Suppressor macrophage treated with lipopolysaccharide for 4 hours (primary cell): ENCODE results near the gene PBLD.

Experiments
- DNase-seq: peaks from one replicate; pipeline ENCODE4 v3.0.0-alpha.2; 2020

Gene PBLD

GRCh38 chr10:68332259-68333057 lies at the start of gene PBLD:
Gene PBLD (minus strand): TSS chr10:68332928. CDS start chr10:68306844, 26,084 bp downstream.
- DNase-seq: peak; percentile 69

GRCh38 chr10:68371604-68372003 lies 38.9 kb upstream of the PBLD start:
- DNase-seq: no peak

- no peak for DNase-seq
Measured at GRCh38 chr10:68367121-68367520, 34.4 kb upstream of the PBLD start.

DNA sequence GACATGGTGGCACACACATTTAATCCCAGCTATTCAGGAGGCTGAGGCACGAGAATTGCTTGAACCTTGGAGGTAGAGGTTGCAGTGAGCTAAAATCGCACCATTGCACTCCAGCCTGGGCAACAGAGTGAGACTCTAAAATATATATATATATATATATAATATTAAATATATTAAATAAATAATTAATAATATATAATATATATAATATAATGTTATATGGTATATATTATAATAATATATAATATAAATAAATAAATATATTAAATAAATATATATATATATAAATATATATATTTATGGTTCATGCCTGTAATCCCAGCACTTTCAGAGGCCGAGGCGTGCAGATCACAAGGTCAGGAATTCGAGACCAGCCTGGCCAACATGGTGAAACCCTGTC lies 33.9 kb upstream of the PBLD start:
- no peak for DNase-seq

DNA sequence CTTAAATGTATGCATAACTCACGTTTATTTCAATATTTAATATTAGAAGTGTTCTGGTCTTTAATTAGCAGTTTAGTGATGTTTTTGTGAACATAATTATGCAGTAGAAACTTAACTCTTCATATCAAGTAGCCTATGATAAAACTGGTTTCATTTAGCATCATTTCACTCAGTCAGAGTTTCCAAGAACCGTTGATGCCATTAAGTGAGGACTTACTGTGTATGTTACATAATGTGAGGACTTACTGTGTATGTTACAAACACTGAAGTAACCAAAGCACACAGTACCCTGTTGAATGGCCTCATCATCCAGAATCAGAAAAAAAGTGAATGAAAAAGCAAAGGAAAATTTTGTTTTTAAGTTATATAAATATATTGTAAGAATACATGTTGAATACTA lies 32.9 kb upstream of the PBLD start:
- DNase-seq: no peak

DNA sequence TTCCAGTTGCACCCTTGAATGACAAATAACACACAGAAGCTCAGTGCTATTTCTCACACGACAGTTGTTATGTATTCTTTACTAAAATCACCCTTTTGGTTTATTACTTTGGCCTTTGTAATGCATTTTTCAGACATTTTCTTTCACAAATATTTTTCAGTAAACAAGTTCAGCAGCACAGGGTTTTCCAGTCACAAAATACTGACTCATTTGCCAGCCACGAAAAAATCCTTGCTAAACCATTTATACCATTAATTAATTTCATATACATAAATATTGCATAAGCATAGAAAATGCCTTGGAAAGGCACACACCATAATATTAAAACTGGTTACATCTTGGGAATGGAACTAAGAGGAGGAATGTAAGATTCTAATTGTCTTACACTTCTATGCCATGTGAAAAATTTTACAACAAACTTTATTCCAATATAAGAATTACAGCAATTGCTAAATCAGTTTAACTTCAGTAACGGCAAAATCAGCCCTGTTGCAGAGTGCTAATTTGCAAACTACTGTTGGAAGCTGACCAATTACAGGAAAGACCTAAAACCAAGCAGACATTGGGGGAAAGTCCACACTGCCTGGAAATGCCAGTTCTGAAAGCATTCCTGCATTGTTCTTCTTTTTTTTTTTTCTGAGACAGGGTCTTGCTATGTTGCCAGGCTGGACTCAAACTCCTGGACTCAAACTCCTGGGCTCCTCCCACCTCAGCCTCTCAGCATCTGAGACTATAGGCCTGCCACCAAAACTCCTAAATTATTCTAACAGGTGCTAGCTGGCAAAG lies 31.6 kb upstream of the PBLD start:
- no peak for DNase-seq

GRCh38 chr10:68362590-68362989 lies 29.9 kb upstream of the PBLD start:
- DNase-seq: no peak

- DNase-seq: no peak
Measured at GRCh38 chr10:68359189-68359588, 26.5 kb upstream of the PBLD start.

- no peak for DNase-seq
Measured at GRCh38 chr10:68353537-68353936, 20.8 kb upstream of the PBLD start.

- DNase-seq: peak; percentile 50
Measured at GRCh38 chr10:68348265-68348741, 15.6 kb upstream of the PBLD start.

GRCh38 chr10:68346774-68347173 lies 14.0 kb upstream of the PBLD start:
- DNase-seq: no peak

GRCh38 chr10:68345621-68346020 lies 12.9 kb upstream of the PBLD start:
- DNase-seq: no peak

- DNase-seq: no peak
Measured at GRCh38 chr10:68342909-68343516, 10.3 kb upstream of the PBLD start.

GRCh38 chr10:68340358-68341080 lies 7.8 kb upstream of the PBLD start:
- no peak for DNase-seq

- no peak for DNase-seq
Measured at GRCh38 chr10:68336754-68337351, 4.1 kb upstream of the PBLD start.

GRCh38 chr10:68334672-68335467 lies 2.1 kb upstream of the PBLD start:
- DNase-seq: no peak

DNA sequence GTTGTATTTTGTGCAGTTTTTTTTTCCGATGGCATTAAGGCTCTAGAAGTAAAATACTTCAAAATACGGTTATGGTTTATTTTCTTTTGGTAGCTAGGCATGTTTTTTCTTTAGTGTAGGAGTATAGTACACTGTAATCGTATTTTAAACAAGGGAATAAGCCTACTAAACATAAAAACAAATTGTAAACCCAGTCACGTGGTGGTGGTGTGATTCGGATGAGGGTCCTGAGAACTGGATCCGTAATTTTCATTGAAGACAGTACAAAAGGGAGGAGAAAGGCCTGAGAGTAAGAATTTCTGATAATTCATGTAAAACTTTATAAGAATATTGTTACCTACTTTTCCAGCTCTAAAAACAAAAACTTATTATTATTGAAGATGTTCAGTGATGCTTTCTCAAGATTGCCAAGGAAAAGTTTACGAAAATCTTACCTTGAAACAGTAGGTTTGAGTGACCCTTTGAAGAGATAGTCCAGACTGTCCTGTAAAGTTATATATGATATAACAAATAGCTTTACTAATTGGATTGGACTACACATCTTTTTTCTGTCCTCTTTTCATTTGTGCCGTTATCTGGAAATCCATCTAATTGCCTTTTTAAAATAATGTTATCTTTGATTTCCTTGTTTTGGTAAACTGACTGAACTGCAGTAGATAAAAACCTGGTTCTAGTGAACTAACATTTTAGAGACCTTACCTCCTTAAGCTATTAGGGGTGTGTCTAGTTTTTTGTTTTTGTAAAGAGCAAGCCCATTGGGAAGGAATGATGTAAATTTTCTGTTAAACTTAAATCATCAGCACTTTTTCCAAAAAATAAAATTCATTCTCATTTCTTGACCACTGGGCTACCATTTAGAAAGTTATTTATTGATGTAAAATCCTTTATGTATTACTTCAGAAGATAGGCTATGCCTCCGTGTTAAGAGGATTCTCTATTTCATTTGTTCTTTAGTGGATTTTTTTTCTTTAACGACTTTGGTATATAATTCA lies 1.0 kb upstream of the PBLD start:
- DNase-seq: peak; percentile 12

DNA sequence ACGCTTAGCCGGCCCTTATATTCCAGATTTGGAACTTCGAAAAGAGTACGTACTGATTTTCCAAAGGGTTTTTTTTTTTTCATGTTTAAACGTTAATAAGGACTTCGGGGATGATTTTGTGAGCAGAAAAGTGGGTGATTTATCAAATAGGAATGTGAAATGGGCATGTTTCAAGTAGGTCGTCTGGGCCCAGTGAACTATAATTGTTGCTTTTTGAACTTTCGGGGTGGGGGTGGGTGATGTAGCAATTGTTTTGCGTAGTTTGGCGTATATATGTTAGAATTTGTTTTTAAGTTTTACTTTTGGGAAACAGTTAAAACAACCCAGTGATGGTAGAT lies 299 bp upstream of the PBLD start:
- DNase-seq: peak; percentile 12

DNA sequence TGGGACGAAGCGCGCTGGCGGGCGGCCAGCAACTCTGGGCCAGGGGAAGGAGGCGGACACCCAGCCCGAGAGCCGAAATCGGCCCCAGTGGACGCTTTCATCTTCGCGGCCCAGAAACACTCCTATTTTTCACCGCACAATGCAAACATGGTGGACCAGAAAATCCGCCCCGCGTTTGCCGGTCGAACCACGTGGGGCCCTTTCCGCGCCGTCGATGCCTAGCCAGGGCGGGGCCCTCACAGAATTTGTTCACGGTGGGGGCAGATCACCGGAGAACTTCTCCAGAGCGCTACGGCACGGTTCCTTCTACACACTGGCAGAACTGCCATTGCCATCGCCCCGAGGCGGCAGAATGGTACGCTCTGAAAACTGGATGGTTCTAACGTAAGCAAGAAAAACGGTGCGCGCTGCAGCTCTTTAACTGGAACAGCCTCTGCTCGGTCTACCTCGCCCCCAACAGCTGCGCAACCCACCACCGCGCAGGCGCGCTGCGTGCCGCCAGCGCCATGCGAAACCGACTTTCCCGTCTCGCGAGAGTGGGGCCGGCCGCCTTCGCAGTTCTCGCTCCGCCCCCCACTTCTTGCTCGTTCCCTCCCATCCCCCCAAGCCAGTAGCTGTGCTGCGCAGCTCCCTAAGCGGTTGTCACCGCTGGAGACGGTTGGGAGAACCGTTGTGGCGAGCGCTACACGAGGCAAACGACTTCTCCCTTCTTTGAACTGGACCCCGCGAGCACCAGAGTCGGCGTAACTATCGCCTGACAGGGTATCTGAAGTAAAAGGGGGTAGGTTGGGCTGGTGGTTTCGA lies 1.1 kb downstream of the PBLD start, which contains the start of gene HNRNPH3:
Gene HNRNPH3, plus strand, starts transcription at position 610 of the 804 bp plus-strand sequence. CDS start 5,158 bp downstream, outside the sequence.
- DNase-seq: peak; percentile 99
